ENCODE measurements around the gene KHDRBS2. TPM values are rescaled to one million over a fixed set of nuclear protein-coding genes. Genes with fewer than 3 reads are reported as not detected.

KHDRBS2 gene
- total RNA-seq, 1 donor from 2014 or later = not detected

- no peaks in the 10 kb centered on the region for H3K36me3 ChIP-seq (ENCODE audit: insufficient read depth, low read length)
- DNase-seq (ENCODE audit: low read depth) = no peak
- no peak overlapping the region for H3K9ac ChIP-seq (ENCODE audit: low read length)
- no peak for TF ChIP-seq EZH2 (IDR thresholded peaks at IDR 0.05; ENCODE audit: insufficient read depth, low read length)
- Mint-ChIP-seq H3K9me3 (ENCODE audit: unreplicated experiment) (peaks cover 2% of the 10 kb centered on the region), H3K36me3 (ENCODE audit: low read depth, unreplicated experiment) (no peaks in the 10 kb centered on the region), H3K27ac (ENCODE audit: unreplicated experiment) (no peak overlapping the region), H3K4me1 (ENCODE audit: low read depth, unreplicated experiment) (no peaks in the 10 kb centered on the region), H3K27me3 (ENCODE audit: low read depth, unreplicated experiment) (no peaks in the 10 kb centered on the region), H3K4me3 (ENCODE audit: unreplicated experiment) (no peak overlapping the region)
- no peak overlapping the region for H3K4me3 ChIP-seq (ENCODE audit: insufficient read depth, low read depth, low read length)
- no peak for FAIRE-seq
- H3K27ac ChIP-seq (ENCODE audit: low read depth, low read length) = no peak overlapping the region
- H4K20me1 ChIP-seq (ENCODE audit: insufficient read depth, low read length) = no peaks in the 10 kb centered on the region
- peaks cover 6% of the 10 kb centered on the region for H3K9me3 ChIP-seq (ENCODE audit: insufficient read depth, low read depth, low read length)
- H3K4me2 ChIP-seq (ENCODE audit: low read length) = no peak overlapping the region
- H2AFZ ChIP-seq (ENCODE audit: low read depth, low read length) = no peak overlapping the region
- no peaks in the 10 kb centered on the region for H3K27me3 ChIP-seq (ENCODE audit: insufficient read depth, low read length)
- no peaks in the 10 kb centered on the region for H3K79me2 ChIP-seq (ENCODE audit: insufficient read depth, low read length)
- H3K4me1 ChIP-seq (ENCODE audit: insufficient read depth, low read length) = no peaks in the 10 kb centered on the region
Observed at GRCh38 chr6:62086047-62086446, 200.0 kb downstream of the KHDRBS2 start.

DNA sequence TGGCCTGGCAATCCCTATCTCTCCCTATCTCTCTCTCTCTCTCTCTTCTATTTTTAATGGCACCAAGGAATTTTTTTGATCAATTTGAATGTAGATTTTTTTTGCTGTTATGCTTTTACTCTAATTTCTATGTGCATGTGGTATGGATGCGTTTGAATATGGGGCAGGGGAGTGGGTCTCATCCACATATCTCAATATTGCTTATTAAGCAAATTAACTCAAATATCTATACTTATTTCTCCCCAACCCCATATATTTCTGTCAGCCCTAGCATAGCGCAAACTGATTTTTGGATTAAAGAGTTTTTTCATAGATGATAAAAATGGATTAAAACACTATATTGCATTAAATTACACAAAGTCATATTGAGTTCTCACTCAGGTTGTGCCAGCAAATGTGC is 210.2 kb downstream of the KHDRBS2 start:
- Histone ChIP-seq H3K36me3 (ENCODE audit: insufficient read depth, low read length) (no peaks in the 10 kb centered on the region), H3K27ac (ENCODE audit: low read depth, low read length) (no peak overlapping the region), H3K79me2 (ENCODE audit: insufficient read depth, low read length) (no peaks in the 10 kb centered on the region), H3K9me3 (ENCODE audit: insufficient read depth, low read depth, low read length) (peaks cover 4% of the 10 kb centered on the region), H2AFZ (ENCODE audit: low read depth, low read length) (no peak overlapping the region), H3K9ac (ENCODE audit: low read length) (no peak overlapping the region), H3K4me3 (ENCODE audit: insufficient read depth, low read depth, low read length) (no peak overlapping the region), H3K4me2 (ENCODE audit: low read length) (no peak overlapping the region), H3K27me3 (ENCODE audit: insufficient read depth, low read length) (no peaks in the 10 kb centered on the region), H3K4me1 (ENCODE audit: insufficient read depth, low read length) (no peaks in the 10 kb centered on the region), H4K20me1 (ENCODE audit: insufficient read depth, low read length) (no peaks in the 10 kb centered on the region)
- Mint-ChIP-seq H3K4me1 (ENCODE audit: low read depth, unreplicated experiment) (no peaks in the 10 kb centered on the region), H3K4me3 (ENCODE audit: unreplicated experiment) (no peak overlapping the region), H3K27ac (ENCODE audit: unreplicated experiment) (no peak overlapping the region), H3K36me3 (ENCODE audit: low read depth, unreplicated experiment) (no peaks in the 10 kb centered on the region), H3K27me3 (ENCODE audit: low read depth, unreplicated experiment) (no peaks in the 10 kb centered on the region), H3K9me3 (ENCODE audit: unreplicated experiment) (no peaks in the 10 kb centered on the region)
- DNase-seq (ENCODE audit: low read depth) (no peak), FAIRE-seq (no peak)
- TF ChIP-seq EZH2 (IDR thresholded peaks at IDR 0.05; ENCODE audit: insufficient read depth, low read length) = no peak
- TF ChIP-seq, protein P1, sequence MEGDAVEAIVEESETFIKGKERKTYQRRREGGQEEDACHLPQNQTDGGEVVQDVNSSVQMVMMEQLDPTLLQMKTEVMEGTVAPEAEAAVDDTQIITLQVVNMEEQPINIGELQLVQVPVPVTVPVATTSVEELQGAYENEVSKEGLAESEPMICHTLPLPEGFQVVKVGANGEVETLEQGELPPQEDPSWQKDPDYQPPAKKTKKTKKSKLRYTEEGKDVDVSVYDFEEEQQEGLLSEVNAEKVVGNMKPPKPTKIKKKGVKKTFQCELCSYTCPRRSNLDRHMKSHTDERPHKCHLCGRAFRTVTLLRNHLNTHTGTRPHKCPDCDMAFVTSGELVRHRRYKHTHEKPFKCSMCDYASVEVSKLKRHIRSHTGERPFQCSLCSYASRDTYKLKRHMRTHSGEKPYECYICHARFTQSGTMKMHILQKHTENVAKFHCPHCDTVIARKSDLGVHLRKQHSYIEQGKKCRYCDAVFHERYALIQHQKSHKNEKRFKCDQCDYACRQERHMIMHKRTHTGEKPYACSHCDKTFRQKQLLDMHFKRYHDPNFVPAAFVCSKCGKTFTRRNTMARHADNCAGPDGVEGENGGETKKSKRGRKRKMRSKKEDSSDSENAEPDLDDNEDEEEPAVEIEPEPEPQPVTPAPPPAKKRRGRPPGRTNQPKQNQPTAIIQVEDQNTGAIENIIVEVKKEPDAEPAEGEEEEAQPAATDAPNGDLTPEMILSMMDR (IDR thresholded peaks at IDR 0.05; ENCODE audit: insufficient read depth, low read depth, low read length) = no peak

DNA sequence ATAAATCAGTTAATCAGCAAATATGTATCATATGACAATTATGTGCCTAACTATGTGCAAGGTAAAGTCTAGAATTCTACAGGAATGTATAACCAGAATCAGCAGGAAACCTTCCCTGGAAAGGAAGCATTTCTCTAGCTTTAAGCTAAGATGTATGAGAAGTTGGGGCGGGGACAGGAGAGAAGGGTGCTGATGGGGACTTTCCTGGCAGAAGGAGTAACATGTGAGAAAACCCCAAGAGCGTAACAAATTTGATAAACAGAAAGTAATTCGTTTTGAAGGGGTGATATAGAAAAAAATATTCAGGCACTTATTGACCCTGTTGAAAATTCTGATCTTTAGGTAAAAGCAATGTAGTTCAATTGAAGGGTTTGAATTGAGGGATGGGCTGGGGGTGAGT is 226.1 kb downstream of the KHDRBS2 start:
- H3K4me3 Mint-ChIP-seq (ENCODE audit: unreplicated experiment) = no peak overlapping the region
- no peak for FAIRE-seq

More for the DNA sequence above, 226.1 kb downstream of the KHDRBS2 start:
- TF ChIP-seq EZH2 (IDR thresholded peaks at IDR 0.05; ENCODE audit: insufficient read depth, low read length) = no peak
- TF ChIP-seq, protein P1 (IDR thresholded peaks at IDR 0.05; ENCODE audit: insufficient read depth, low read depth, low read length) = no peak
- Histone ChIP-seq H2AFZ (ENCODE audit: low read depth, low read length) (no peak overlapping the region), H3K4me2 (ENCODE audit: low read length) (no peak overlapping the region), H3K27ac (ENCODE audit: low read depth, low read length) (no peak overlapping the region), H3K4me1 (ENCODE audit: insufficient read depth, low read length) (no peaks in the 10 kb centered on the region), H3K9ac (ENCODE audit: low read length) (no peak overlapping the region), H4K20me1 (ENCODE audit: insufficient read depth, low read length) (no peaks in the 10 kb centered on the region), H3K79me2 (ENCODE audit: insufficient read depth, low read length) (no peaks in the 10 kb centered on the region), H3K27me3 (ENCODE audit: insufficient read depth, low read length) (no peaks in the 10 kb centered on the region), H3K4me3 (ENCODE audit: insufficient read depth, low read depth, low read length) (no peak overlapping the region), H3K36me3 (ENCODE audit: insufficient read depth, low read length) (no peaks in the 10 kb centered on the region), H3K9me3 (ENCODE audit: insufficient read depth, low read depth, low read length) (peaks cover 3% of the 10 kb centered on the region)
- no peaks in the 10 kb centered on the region for H3K4me1 Mint-ChIP-seq (ENCODE audit: low read depth, unreplicated experiment)
- no peak overlapping the region for H3K27ac Mint-ChIP-seq (ENCODE audit: unreplicated experiment)
- no peaks in the 10 kb centered on the region for H3K27me3 Mint-ChIP-seq (ENCODE audit: low read depth, unreplicated experiment)
- no peaks in the 10 kb centered on the region for H3K36me3 Mint-ChIP-seq (ENCODE audit: low read depth, unreplicated experiment)
- H3K9me3 Mint-ChIP-seq (ENCODE audit: unreplicated experiment) = peaks cover 2% of the 10 kb centered on the region
- DNase-seq (ENCODE audit: low read depth) = no peak

Measured in astrocyte (in vitro differentiated cells and primary cell).